Hepatocyte (in vitro differentiated cells): ENCODE results near the gene FRMD3. TPM values are rescaled to one million over a fixed set of nuclear protein-coding genes. Genes with fewer than 3 reads are reported as not detected.

Source experiments
- DNase-seq: peaks from one replicate; pipeline ENCODE4 v3.0.0-alpha.2; 2016; ENCODE audit warnings: low spot score
- H2AFZ ChIP-seq: fragments of 200-600 bp; sonication (generic); 2 replicates; pipeline ENCODE4 v1.6.0; 2016; ENCODE audit warnings: antibody characterized with exemption, mild to moderate bottlenecking
- H3K27ac ChIP-seq: fragments of 200-600 bp; sonication (generic); 2 replicates; pipeline ENCODE4 v1.5.1; 2016; ENCODE audit warnings: mild to moderate bottlenecking
- H3K27me3 ChIP-seq: fragments of 200-600 bp; sonication (generic); 2 replicates; pipeline ENCODE4 v1.6.1; 2016
- H3K36me3 ChIP-seq: fragments of 200-600 bp; sonication (generic); replicated peaks from 2 replicates; pipeline ENCODE4 v1.5.1; 2016; ENCODE audit warnings: low read depth; ENCODE audit not compliant: insufficient read depth
- H3K4me1 ChIP-seq: fragments of 200-600 bp; sonication (generic); 2 replicates; pipeline ENCODE4 v1.5.1; 2016; ENCODE audit warnings: mild to moderate bottlenecking, moderate library complexity; ENCODE audit not compliant: insufficient read depth
- H3K4me2 ChIP-seq: fragments of 200-600 bp; sonication (generic); 2 replicates; pipeline ENCODE4 v1.6.0; 2016
- H3K4me3 ChIP-seq: fragments of 200-600 bp; sonication (generic); 2 replicates; pipeline ENCODE4 v1.5.1; 2016; ENCODE audit warnings: mild to moderate bottlenecking
- H3K79me2 ChIP-seq: fragments of 200-600 bp; sonication (generic); 2 replicates; pipeline ENCODE4 v1.6.0; 2017; ENCODE audit warnings: mild to moderate bottlenecking
- H3K9me2 ChIP-seq: fragments of 200-600 bp; sonication (generic); replicated peaks from 2 replicates; pipeline ENCODE4 v1.6.0; 2017; ENCODE audit warnings: mild to moderate bottlenecking; ENCODE audit not compliant: insufficient read depth
- H3K9me3 ChIP-seq: fragments of 200-600 bp; sonication (generic); 2 replicates; pipeline ENCODE4 v1.5.1; 2016; ENCODE audit warnings: low read depth, mild to moderate bottlenecking
- H4K20me1 ChIP-seq: fragments of 200-600 bp; sonication (generic); 2 replicates; pipeline ENCODE4 v1.6.0; 2016; ENCODE audit warnings: mild to moderate bottlenecking; ENCODE audit not compliant: insufficient read depth, poor library complexity, severe bottlenecking
- EZH2 ChIP-seq: fragments of 200-600 bp; sonication (generic); IDR thresholded peaks from 2 replicates; pipeline ENCODE4 v1.6.1; 2016; ENCODE audit warnings: antibody characterized with exemption, mild to moderate bottlenecking, borderline replicate concordance
- EZH2phosphoT487 ChIP-seq: fragments of 200-600 bp; sonication (generic); IDR thresholded peaks from one replicate; pipeline ENCODE4 v1.6.1; 2018; ENCODE audit warnings: antibody characterized with exemption, mild to moderate bottlenecking, low read depth, moderate library complexity; ENCODE audit not compliant: unreplicated experiment, severe bottlenecking
- WGBS: methylation state at CpG from one replicate; pipeline ENCODE4 v1.1.6; 2016; ENCODE audit warnings: low lambda C conversion rate; ENCODE audit errors: missing lambda C conversion rate; 5-methylcytosine and 5-hydroxymethylcytosine counted together
- polyA plus RNA-seq: library from polyadenylated mRNA; unstranded; fragments of >200 nt; fragmentation: Nextera tagmentation; extraction: Ambion mirVana; gene quantifications from 2 replicates; pipeline ENCODE4 v1.2.1, GENCODE V29; 2016
- total RNA-seq: library from RNA; depleted of rRNA; stranded (reverse); fragments of >200 nt; gene quantifications from 2 replicates; pipeline ENCODE4 v1.2.3, GENCODE V29; 2014
- TF ChIP-seq, protein P1 (sequence below): fragments of 200-600 bp; sonication (generic); IDR thresholded peaks from 2 replicates; pipeline ENCODE4 v1.5.1; 2016; ENCODE audit warnings: antibody characterized with exemption, mild to moderate bottlenecking; ENCODE audit not compliant: poor library complexity

The FRMD3 gene
- total and polyA plus RNA-seq, 2 experiments from 2014 or later: 3.9 to 7.0 TPM

DNA sequence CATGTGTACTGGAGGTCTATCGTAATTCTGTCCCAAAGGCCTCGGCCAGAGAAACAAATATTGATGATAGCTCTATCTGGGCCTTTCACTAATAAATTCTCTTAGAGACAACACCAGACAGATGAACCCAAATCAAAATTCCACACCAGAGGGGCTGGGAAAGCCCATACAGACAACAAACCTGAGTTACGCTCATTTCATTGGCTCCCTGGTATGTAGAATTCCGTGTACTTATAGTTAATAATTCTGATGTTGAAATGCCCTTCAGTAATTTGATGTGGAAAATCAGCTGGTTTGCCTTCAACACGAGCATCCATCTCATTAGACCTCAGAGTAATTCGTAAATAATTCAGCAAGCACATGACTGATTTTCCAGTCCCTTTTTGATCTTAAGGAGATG lies 53.2 kb downstream of the FRMD3 start:
- H3K9me2 ChIP-seq: no peaks in the 10 kb centered on the region
- no peaks in the 10 kb centered on the region for H3K79me2 ChIP-seq
- H3K4me2 ChIP-seq: no peak overlapping the region
- H3K4me3 ChIP-seq: no peak overlapping the region
- H3K36me3 ChIP-seq: no peaks in the 10 kb centered on the region
- WGBS: 90% methylated on average over 6 of the region's 6 CpGs
- no peak for TF ChIP-seq EZH2
- TF ChIP-seq EZH2phosphoT487: no peak
- TF ChIP-seq, protein P1, sequence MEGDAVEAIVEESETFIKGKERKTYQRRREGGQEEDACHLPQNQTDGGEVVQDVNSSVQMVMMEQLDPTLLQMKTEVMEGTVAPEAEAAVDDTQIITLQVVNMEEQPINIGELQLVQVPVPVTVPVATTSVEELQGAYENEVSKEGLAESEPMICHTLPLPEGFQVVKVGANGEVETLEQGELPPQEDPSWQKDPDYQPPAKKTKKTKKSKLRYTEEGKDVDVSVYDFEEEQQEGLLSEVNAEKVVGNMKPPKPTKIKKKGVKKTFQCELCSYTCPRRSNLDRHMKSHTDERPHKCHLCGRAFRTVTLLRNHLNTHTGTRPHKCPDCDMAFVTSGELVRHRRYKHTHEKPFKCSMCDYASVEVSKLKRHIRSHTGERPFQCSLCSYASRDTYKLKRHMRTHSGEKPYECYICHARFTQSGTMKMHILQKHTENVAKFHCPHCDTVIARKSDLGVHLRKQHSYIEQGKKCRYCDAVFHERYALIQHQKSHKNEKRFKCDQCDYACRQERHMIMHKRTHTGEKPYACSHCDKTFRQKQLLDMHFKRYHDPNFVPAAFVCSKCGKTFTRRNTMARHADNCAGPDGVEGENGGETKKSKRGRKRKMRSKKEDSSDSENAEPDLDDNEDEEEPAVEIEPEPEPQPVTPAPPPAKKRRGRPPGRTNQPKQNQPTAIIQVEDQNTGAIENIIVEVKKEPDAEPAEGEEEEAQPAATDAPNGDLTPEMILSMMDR: no peak
- no peaks in the 10 kb centered on the region for H3K27me3 ChIP-seq
- H2AFZ ChIP-seq: no peak overlapping the region
- DNase-seq: no peak
- no peaks in the 10 kb centered on the region for H4K20me1 ChIP-seq
- no peak overlapping the region for H3K27ac ChIP-seq
- peaks cover 2% of the 10 kb centered on the region for H3K9me3 ChIP-seq
- H3K4me1 ChIP-seq: no peaks in the 10 kb centered on the region

DNA sequence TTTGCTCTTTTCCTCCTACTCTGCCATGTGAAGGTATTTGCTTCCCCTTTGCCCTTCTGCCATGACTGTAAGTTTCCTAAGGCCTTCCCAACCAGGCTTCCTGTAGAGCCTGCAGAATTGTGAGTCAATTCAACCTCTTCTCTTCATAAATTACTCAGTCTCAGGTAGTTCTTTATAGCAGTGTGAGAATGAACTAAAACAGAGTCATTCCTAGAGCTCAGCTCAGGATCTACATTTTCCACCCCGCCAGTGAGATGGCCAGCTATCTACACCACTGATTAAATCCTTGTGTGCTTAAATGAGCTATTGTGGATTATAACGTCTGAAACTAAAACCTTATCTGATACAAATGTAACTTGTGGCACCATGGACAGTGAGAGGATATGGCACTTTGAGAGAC lies 55.0 kb downstream of the FRMD3 start:
- no peak for DNase-seq
- Histone ChIP-seq H3K79me2 (no peaks in the 10 kb centered on the region), H4K20me1 (no peaks in the 10 kb centered on the region), H3K4me1 (no peaks in the 10 kb centered on the region), H2AFZ (no peak overlapping the region), H3K4me3 (no peak overlapping the region), H3K9me3 (peaks cover 4% of the 10 kb centered on the region), H3K9me2 (no peaks in the 10 kb centered on the region), H3K27ac (no peak overlapping the region), H3K27me3 (no peaks in the 10 kb centered on the region), H3K36me3 (no peaks in the 10 kb centered on the region), H3K4me2 (no peak overlapping the region)
- WGBS: 68% methylated on average over 2 of the region's 2 CpGs
- TF ChIP-seq EZH2phosphoT487 (no peak), EZH2 (no peak)
- TF ChIP-seq, protein P1: no peak

DNA sequence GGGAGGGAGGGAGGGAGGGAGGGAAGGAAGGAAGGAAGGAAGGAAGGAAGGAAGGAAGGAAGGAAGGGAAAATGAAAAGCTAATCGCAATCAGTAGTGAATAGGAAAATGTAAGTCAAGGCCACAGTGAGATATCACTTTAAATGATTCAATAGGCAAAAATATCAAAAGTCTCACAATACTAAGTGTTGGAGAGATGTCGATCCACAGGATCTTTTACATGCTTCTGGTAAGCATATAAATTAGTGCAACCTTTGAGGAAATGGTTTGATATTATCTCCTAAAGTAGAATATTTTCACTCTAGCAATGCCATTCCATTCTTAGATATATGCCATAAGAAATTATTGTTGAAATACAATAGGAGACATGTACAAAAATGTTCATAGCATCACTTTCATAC lies 58.4 kb downstream of the FRMD3 start:
- DNase-seq: no peak
- WGBS: 91% methylated on average over 2 of the region's 2 CpGs
- no peaks in the 10 kb centered on the region for H3K27me3 ChIP-seq
- no peak overlapping the region for H2AFZ ChIP-seq
- no peaks in the 10 kb centered on the region for H3K79me2 ChIP-seq
- peaks cover 4% of the 10 kb centered on the region for H3K9me3 ChIP-seq
- H3K4me1 ChIP-seq: peaks cover 3% of the 10 kb centered on the region
- H4K20me1 ChIP-seq: no peaks in the 10 kb centered on the region
- TF ChIP-seq EZH2phosphoT487 (no peak), EZH2 (no peak)
- TF ChIP-seq, protein P1: no peak
- no peaks in the 10 kb centered on the region for H3K9me2 ChIP-seq
- H3K36me3 ChIP-seq: no peaks in the 10 kb centered on the region
- H3K27ac ChIP-seq: no peak overlapping the region
- no peak overlapping the region for H3K4me3 ChIP-seq
- H3K4me2 ChIP-seq: no peak overlapping the region

DNA sequence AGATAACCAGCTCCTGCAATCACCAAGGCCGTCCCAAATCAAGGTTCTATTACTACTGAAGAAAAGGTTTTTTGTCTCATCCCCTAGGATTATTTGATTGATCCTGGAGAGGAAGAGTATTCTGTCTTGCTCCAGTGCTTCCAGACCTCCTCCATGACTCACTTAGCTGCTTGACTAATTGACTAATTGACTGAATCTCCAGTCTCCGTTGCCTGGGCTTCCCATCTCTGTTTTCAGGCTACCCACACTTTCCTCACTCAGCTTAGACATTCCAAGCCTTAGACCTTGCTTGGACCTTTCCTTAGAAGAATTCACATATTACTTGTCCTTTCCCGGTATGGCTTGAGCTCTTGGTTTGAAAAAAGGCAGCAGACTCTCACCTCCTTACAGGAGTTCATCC lies 60.6 kb downstream of the FRMD3 start:
- Histone ChIP-seq H3K27ac (no peak overlapping the region), H3K4me1 (peaks cover 23% of the 10 kb centered on the region), H3K9me3 (peaks cover 4% of the 10 kb centered on the region), H3K4me2 (no peak overlapping the region), H3K79me2 (no peaks in the 10 kb centered on the region), H3K9me2 (no peaks in the 10 kb centered on the region), H4K20me1 (no peaks in the 10 kb centered on the region), H3K36me3 (no peaks in the 10 kb centered on the region), H2AFZ (no peak overlapping the region), H3K27me3 (no peaks in the 10 kb centered on the region), H3K4me3 (no peak overlapping the region)
- WGBS: 79% methylated on average over 3 of the region's 3 CpGs
- no peak for DNase-seq
- TF ChIP-seq EZH2 (no peak), EZH2phosphoT487 (no peak)
- TF ChIP-seq, protein P1: no peak
